GM23338 (cell line): ENCODE results near the gene DGKD.

Experiments used
- CTCF ChIP-seq, 2 experiments: fragments of 200-600 bp in 1 of 2; sonication (generic) in 1 of 2; conservative IDR thresholded peaks; 2 replicates each; pipeline versions ENCODE4 v1.5.1 to v1.6.1; 2016 to 2017; ENCODE audit warnings: antibody characterized with exemption in 2 of 2, low read depth in 2 of 2, mild to moderate bottlenecking in 2 of 2, moderate library complexity in 1 of 2
- EZH2phosphoT487 ChIP-seq: fragments of 200-600 bp; sonication (generic); IDR thresholded peaks from one replicate; pipeline ENCODE4 v1.8.1; 2018; ENCODE audit warnings: antibody characterized with exemption; ENCODE audit not compliant: unreplicated experiment
- POLR2AphosphoS5 ChIP-seq: IDR thresholded peaks from 2 replicates; pipeline ENCODE4 v1.6.1; 2016; ENCODE audit warnings: antibody characterized with exemption, low read depth

GRCh38 chr2:233379034-233379433 is 24.7 kb downstream of the DGKD start:
- TF ChIP-seq CTCF (conservative IDR thresholded peaks at IDR 0.05; ENCODE audit: low read depth in 2 of 2) (no peak), POLR2AphosphoS5 (no peak), EZH2phosphoT487 (no peak)
